Gastrocnemius medialis (tissue), 4 donors: Measurements from ENCODE around the gene BRCA1.

Experiments used
- CTCF ChIP-seq, 5 experiments: fragments of 450-650 bp in 3 of 5; fragments of 200-600 bp in 2 of 5; sonication (generic) in 2 of 5; IDR thresholded peaks in 4 of 5; conservative IDR thresholded peaks in 1 of 5; 1 replicate in 4 of 5; 2 replicates in 1 of 5; pipeline ENCODE4 v1.5.1; 2016 to 2019; ENCODE audit warnings: antibody characterized with exemption in 5 of 5, mild to moderate bottlenecking in 3 of 5, moderate library complexity in 3 of 5
- POLR2A ChIP-seq, 2 donors: fragments of 450-650 bp; IDR thresholded peaks; one replicate each; pipeline ENCODE4 v1.6.1; 2017; ENCODE audit warnings: antibody characterized with exemption in 2 of 2, mild to moderate bottlenecking in 2 of 2, moderate library complexity in 2 of 2

DNA sequence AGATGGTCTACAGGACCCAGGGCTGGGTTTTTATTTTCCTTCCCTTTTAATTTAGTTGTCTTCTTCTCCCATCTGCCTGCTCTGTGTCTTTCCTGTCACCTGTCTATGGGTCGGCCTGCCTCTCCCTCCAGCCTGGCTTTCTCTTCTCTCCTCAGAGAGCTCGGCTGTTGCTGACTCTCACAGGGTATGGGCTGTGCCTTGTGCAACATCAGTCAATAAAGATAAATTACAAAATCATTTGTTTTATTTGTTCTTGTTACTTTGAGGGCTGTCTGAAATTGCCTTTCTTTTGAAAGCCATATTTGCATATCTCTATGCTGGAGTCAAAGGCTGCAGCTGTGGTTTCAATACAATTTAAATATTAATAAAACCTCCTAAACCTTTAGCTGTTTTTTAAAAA lies 84.5 kb downstream of the BRCA1 start:
- no peak for TF ChIP-seq POLR2A (IDR thresholded peaks at IDR 0.05)
- TF ChIP-seq CTCF (IDR thresholded peaks at IDR 0.05 in 4 of 5, conservative IDR thresholded peaks at IDR 0.05 in 1 of 5), result no peak
